ENCODE results near the gene ELFN1.

ELFN1 gene

GRCh38 chr7:1745576-1746490 is 75.8 kb downstream of the ELFN1 start:
- DNase-seq, result no peak

- DNase-seq, result no peak
Observed at GRCh38 chr7:1746491-1746975, 76.5 kb downstream of the ELFN1 start.

GRCh38 chr7:1747004-1747801 is 77.1 kb downstream of the ELFN1 start:
- DNase-seq, result no peak

- no peak for DNase-seq
Observed at GRCh38 chr7:1748076-1748838, 78.2 kb downstream of the ELFN1 start.

GRCh38 chr7:1748839-1749173 is 78.7 kb downstream of the ELFN1 start:
- no peak for DNase-seq

- no peak for DNase-seq
Observed at GRCh38 chr7:1749351-1749863, 79.3 kb downstream of the ELFN1 start.

- DNase-seq, result no peak
Observed at GRCh38 chr7:1749864-1750466, 79.9 kb downstream of the ELFN1 start.

GRCh38 chr7:1750541-1751021 is 80.5 kb downstream of the ELFN1 start:
- no peak for DNase-seq

GRCh38 chr7:1752111-1752510 is 82.0 kb downstream of the ELFN1 start:
- no peak for DNase-seq

- no peak for DNase-seq
Observed at GRCh38 chr7:1752771-1753563, 82.9 kb downstream of the ELFN1 start.

GRCh38 chr7:1753564-1753867 is 83.4 kb downstream of the ELFN1 start:
- DNase-seq, result no peak

GRCh38 chr7:1754345-1754908 is 84.3 kb downstream of the ELFN1 start:
- DNase-seq, result no peak

GRCh38 chr7:1755783-1756625 is 85.9 kb downstream of the ELFN1 start:
- DNase-seq, result no peak

GRCh38 chr7:1757601-1758000 is 87.5 kb downstream of the ELFN1 start:
- no peak for DNase-seq

- DNase-seq, result peak; percentile 12 to 41
Observed at GRCh38 chr7:1758028-1758858, 88.2 kb downstream of the ELFN1 start.

GRCh38 chr7:1758859-1759521 is 88.9 kb downstream of the ELFN1 start:
- no peak for DNase-seq

- no peak for DNase-seq
Observed at GRCh38 chr7:1761097-1761496, 91.0 kb downstream of the ELFN1 start.

GRCh38 chr7:1761774-1762173 is 91.7 kb downstream of the ELFN1 start:
- no peak for DNase-seq
